ENCODE data around the gene SORBS1. TPM values are rescaled to one million over a fixed set of nuclear protein-coding genes. Genes with fewer than 3 reads are reported as not detected.

The SORBS1 gene
- total and polyA plus RNA-seq, 2 of the 13 experiments (the other 11 are each of a cell fraction or from before 2014, with no cell fraction given): 16.8 to 39.8 TPM

GRCh38 chr10:95332666-95333249, 228.4 kb downstream of the SORBS1 start:
- ATAC-seq (no peak), DNase-seq (ENCODE audit: low spot score) (no peak), FAIRE-seq (no peak)
- Histone ChIP-seq H3K27ac (ENCODE audit: extremely low read length, insufficient read depth, low read length) (no peak overlapping the region), H3K79me2 (ENCODE audit: insufficient read depth, low read length) (no peaks in the 10 kb centered on the region), H3K4me2 (ENCODE audit: low read depth, low read length) (no peak overlapping the region), H3K9ac (ENCODE audit: insufficient read depth, low read depth, low read length) (no peak overlapping the region), H3K4me3 (replicated peaks in 1 of 3; ENCODE audit: insufficient read depth in 1 of 3, low read depth in 2 of 3, low read length in 3 of 3) (no peak overlapping the region), H3K36me3 (replicated peaks in 1 of 2; ENCODE audit: control insufficient read depth in 1 of 2, insufficient read depth in 2 of 2, low read length in 2 of 2) (peaks cover 4 to 22% of the 10 kb centered on the region in 2 experiments), H2AFZ (ENCODE audit: low read length) (no peak overlapping the region), H3K27me3 (ENCODE audit: control insufficient read depth in 1 of 2, insufficient read depth in 2 of 2, low read length in 2 of 2) (no peaks in the 10 kb centered on the region), H4K20me1 (ENCODE audit: insufficient read depth, low read length) (no peaks in the 10 kb centered on the region), H3K4me1 (ENCODE audit: insufficient read depth, low read length) (peaks cover 62% of the 10 kb centered on the region), H3K9me3 (ENCODE audit: low read length) (no peaks in the 10 kb centered on the region)
- TF ChIP-seq AGO2 (optimal IDR thresholded peaks at IDR 0.05; ENCODE audit: low read depth, low read length): no peak
- TF ChIP-seq, protein P1, sequence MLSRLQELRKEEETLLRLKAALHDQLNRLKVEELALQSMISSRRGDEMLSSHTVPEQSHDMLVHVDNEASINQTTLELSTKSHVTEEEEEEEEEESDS (CRISPR knock-in tag; IDR thresholded peaks at IDR 0.05; ENCODE audit: borderline replicate concordance): no peak
- TF ChIP-seq IKZF4 (CRISPR knock-in tag; IDR thresholded peaks at IDR 0.05; ENCODE audit: borderline replicate concordance, low read depth, not compliant biosample characterization): no peak
- TF ChIP-seq ZNF792 (CRISPR knock-in tag; IDR thresholded peaks at IDR 0.05): no peak
- TF ChIP-seq ZHX1 (CRISPR knock-in tag; IDR thresholded peaks at IDR 0.05; ENCODE audit: low read depth): no peak
- no peak for TF ChIP-seq NFKBIZ (CRISPR knock-in tag; IDR thresholded peaks at IDR 0.05)
- TF ChIP-seq ZNF468 (CRISPR knock-in tag; IDR thresholded peaks at IDR 0.05): no peak
- TF ChIP-seq ZFP36L2 (CRISPR knock-in tag; IDR thresholded peaks at IDR 0.05): no peak
- no peak for TF ChIP-seq ZBTB14 (CRISPR knock-in tag; IDR thresholded peaks at IDR 0.05)
- TF ChIP-seq, protein P2, sequence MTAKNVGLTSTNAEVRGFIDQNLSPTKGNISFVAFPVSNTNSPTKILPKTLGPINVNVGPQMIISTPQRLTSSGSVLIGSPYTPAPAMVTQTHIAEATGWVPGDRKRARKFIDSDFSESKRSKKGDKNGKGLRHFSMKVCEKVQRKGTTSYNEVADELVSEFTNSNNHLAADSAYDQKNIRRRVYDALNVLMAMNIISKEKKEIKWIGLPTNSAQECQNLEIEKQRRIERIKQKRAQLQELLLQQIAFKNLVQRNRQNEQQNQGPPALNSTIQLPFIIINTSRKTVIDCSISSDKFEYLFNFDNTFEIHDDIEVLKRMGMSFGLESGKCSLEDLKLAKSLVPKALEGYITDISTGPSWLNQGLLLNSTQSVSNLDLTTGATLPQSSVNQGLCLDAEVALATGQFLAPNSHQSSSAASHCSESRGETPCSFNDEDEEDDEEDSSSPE (CRISPR knock-in tag; IDR thresholded peaks at IDR 0.05): no peak
- TF ChIP-seq KAT2B (IDR thresholded peaks at IDR 0.05; ENCODE audit: borderline replicate concordance, low read depth, low read length): no peak
- no peak for TF ChIP-seq NFE2L2 (IDR thresholded peaks at IDR 0.05; ENCODE audit: low read length)
- TF ChIP-seq ZNF224 (CRISPR knock-in tag; IDR thresholded peaks at IDR 0.05): no peak
- TF ChIP-seq HDAC1 (CRISPR knock-in tag; IDR thresholded peaks at IDR 0.05): no peak
- no peak for TF ChIP-seq ZFP62 (CRISPR knock-in tag; IDR thresholded peaks at IDR 0.05)
- TF ChIP-seq, protein P3, sequence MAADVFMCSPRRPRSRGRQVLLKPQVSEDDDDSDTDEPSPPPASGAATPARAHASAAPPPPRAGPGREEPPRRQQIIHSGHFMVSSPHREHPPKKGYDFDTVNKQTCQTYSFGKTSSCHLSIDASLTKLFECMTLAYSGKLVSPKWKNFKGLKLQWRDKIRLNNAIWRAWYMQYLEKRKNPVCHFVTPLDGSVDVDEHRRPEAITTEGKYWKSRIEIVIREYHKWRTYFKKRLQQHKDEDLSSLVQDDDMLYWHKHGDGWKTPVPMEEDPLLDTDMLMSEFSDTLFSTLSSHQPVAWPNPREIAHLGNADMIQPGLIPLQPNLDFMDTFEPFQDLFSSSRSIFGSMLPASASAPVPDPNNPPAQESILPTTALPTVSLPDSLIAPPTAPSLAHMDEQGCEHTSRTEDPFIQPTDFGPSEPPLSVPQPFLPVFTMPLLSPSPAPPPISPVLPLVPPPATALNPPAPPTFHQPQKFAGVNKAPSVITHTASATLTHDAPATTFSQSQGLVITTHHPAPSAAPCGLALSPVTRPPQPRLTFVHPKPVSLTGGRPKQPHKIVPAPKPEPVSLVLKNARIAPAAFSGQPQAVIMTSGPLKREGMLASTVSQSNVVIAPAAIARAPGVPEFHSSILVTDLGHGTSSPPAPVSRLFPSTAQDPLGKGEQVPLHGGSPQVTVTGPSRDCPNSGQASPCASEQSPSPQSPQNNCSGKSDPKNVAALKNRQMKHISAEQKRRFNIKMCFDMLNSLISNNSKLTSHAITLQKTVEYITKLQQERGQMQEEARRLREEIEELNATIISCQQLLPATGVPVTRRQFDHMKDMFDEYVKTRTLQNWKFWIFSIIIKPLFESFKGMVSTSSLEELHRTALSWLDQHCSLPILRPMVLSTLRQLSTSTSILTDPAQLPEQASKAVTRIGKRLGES (CRISPR knock-in tag; IDR thresholded peaks at IDR 0.05; ENCODE audit: borderline replicate concordance): no peak
- no peak for TF ChIP-seq PAF1 (CRISPR knock-in tag; IDR thresholded peaks at IDR 0.05)
- WGBS (ENCODE audit: low lambda C conversion rate): 95% methylated on average over 4 of the region's 4 CpGs
- in situ Hi-C loops (cut with HindIII; ENCODE audit: extremely low pct_ligation_motif_present, low pct_unique_long_range_greater_than_20kb) (no loop called here), intact Hi-C loops (cut with micrococcal nuclease; ENCODE audit: unreplicated experiment) (loop anchor here (5.0 kb wide), 1 partner anchor 45 kb away; no protein-coding TSS in a partner anchor)
- POLR2A ChIA-PET: no interaction called here
- BruUV-seq (replicated peaks): no TSS peak
- CTCF ChIA-PET (ENCODE audit: low intra/inter-chr PET ratio, low total read pairs): no interaction called here
